GM21619 (cell line): ENCODE results near the gene PLEKHH2.
"Not testable (repeated sequence)": the region's sequence is repeated elsewhere in the genome, so short reads cannot be mapped to it uniquely, and the experiment has no call there.

Source experiments
- ATAC-seq: cut with Tn5 transposase; IDR thresholded peaks from one replicate; pipeline ENCODE4 v1.9.1; 2021; ENCODE audit not compliant: unreplicated experiment

Gene PLEKHH2

GRCh38 chr2:43636153-43636552, 907 bp upstream of the PLEKHH2 start:
- ATAC-seq, result not testable (repeated sequence)

- no peak for ATAC-seq
Measured at GRCh38 chr2:43636621-43637020, 439 bp upstream of the PLEKHH2 start.

GRCh38 chr2:43642363-43642762, 5.3 kb downstream of the PLEKHH2 start:
- ATAC-seq, result no peak

- ATAC-seq, result no peak
Measured at GRCh38 chr2:43643680-43644079, 6.6 kb downstream of the PLEKHH2 start.

GRCh38 chr2:43648994-43649701, 12.1 kb downstream of the PLEKHH2 start:
- no peak for ATAC-seq

GRCh38 chr2:43653506-43653905, 16.4 kb downstream of the PLEKHH2 start:
- ATAC-seq, result no peak

- no peak for ATAC-seq
Measured at GRCh38 chr2:43657241-43657640, 20.2 kb downstream of the PLEKHH2 start.

- ATAC-seq, result no peak
Measured at GRCh38 chr2:43675646-43676321, 38.7 kb downstream of the PLEKHH2 start.

- ATAC-seq, result no peak
Measured at GRCh38 chr2:43676322-43677050, 39.4 kb downstream of the PLEKHH2 start, which contains the start of gene C1GALT1C1L. TSS of gene C1GALT1C1L (minus strand) at chr2:43676429. CDS start at chr2:43676322, 107 bp downstream.

GRCh38 chr2:43677783-43678182, 40.7 kb downstream of the PLEKHH2 start:
- not testable (repeated sequence) for ATAC-seq

- ATAC-seq, result no peak
Measured at GRCh38 chr2:43685357-43685756, 48.3 kb downstream of the PLEKHH2 start.

- ATAC-seq, result no peak
Measured at GRCh38 chr2:43689999-43690398, 52.9 kb downstream of the PLEKHH2 start.

- no peak for ATAC-seq
Measured at GRCh38 chr2:43692428-43692994, 55.5 kb downstream of the PLEKHH2 start.

- ATAC-seq, result not testable (repeated sequence)
Measured at GRCh38 chr2:43698140-43698539, 61.1 kb downstream of the PLEKHH2 start.

GRCh38 chr2:43699761-43700160, 62.7 kb downstream of the PLEKHH2 start:
- no peak for ATAC-seq

GRCh38 chr2:43701111-43701510, 64.1 kb downstream of the PLEKHH2 start:
- no peak for ATAC-seq

GRCh38 chr2:43707255-43708015, 70.4 kb downstream of the PLEKHH2 start:
- ATAC-seq, result no peak

- no peak for ATAC-seq
Measured at GRCh38 chr2:43708178-43708577, 71.1 kb downstream of the PLEKHH2 start.

GRCh38 chr2:43708891-43709290, 71.8 kb downstream of the PLEKHH2 start:
- no peak for ATAC-seq

GRCh38 chr2:43710866-43711265, 73.8 kb downstream of the PLEKHH2 start:
- ATAC-seq, result no peak

GRCh38 chr2:43714164-43714563, 77.1 kb downstream of the PLEKHH2 start:
- ATAC-seq, result no peak
